Measurements from ENCODE around the gene CDO1.

GRCh38 chr5:115815006-115815692, 1.3 kb downstream of the CDO1 start:
- TF ChIP-seq CTCF (conservative IDR thresholded peaks at IDR 0.05 in 1 of 2, IDR thresholded peaks at IDR 0.05 in 1 of 2; ENCODE audit: extremely low read depth in 1 of 2, insufficient read depth in 1 of 2, low read depth in 1 of 2, low read length in 2 of 2) = no peak
- no peak for TF ChIP-seq EZH2 (IDR thresholded peaks at IDR 0.05; ENCODE audit: borderline replicate concordance, low read length)

Data from mammary epithelial cell (primary cell).